Neuronal stem cell (in vitro differentiated cells): ENCODE measurements around the gene SLC35A1.

Experiments used
- DNase-seq: peaks from one replicate; pipeline ENCODE4 v3.0.0-alpha.2; 2013; ENCODE audit warnings: low spot score
- H2AFZ ChIP-seq: one replicate; pipeline ENCODE4 v1.6.1; 2013; ENCODE audit warnings: mild to moderate bottlenecking, low read length, inconsistent platforms
- H2AK5ac ChIP-seq: 2 replicates; pipeline ENCODE4 v1.6.1; 2013; ENCODE audit warnings: low read depth, mild to moderate bottlenecking, inconsistent platforms, low read length, moderate library complexity, mixed read lengths
- H2BK120ac ChIP-seq: 2 replicates; pipeline ENCODE4 v1.6.1; 2013; ENCODE audit warnings: low read depth, mild to moderate bottlenecking, inconsistent platforms, low read length, moderate library complexity, mixed read lengths
- H2BK12ac ChIP-seq: one replicate; pipeline ENCODE4 v1.6.1; 2013; ENCODE audit warnings: low read length, inconsistent platforms
- H2BK15ac ChIP-seq: 2 replicates; pipeline ENCODE4 v1.6.1; 2013; ENCODE audit warnings: mild to moderate bottlenecking, low read length, inconsistent platforms, mixed read lengths
- H2BK5ac ChIP-seq: one replicate; pipeline ENCODE4 v1.6.1; 2013; ENCODE audit warnings: inconsistent platforms, mild to moderate bottlenecking, low read length, moderate library complexity
- H3K14ac ChIP-seq: one replicate; pipeline ENCODE4 v1.6.1; 2013; ENCODE audit warnings: low read length, inconsistent platforms
- H3K18ac ChIP-seq: 2 replicates; pipeline ENCODE4 v1.6.1; 2013; ENCODE audit warnings: low read length, inconsistent platforms
- H3K23ac ChIP-seq: 2 replicates; pipeline ENCODE4 v1.6.1; 2013; ENCODE audit warnings: low read depth, mild to moderate bottlenecking, mixed read lengths, low read length, inconsistent platforms; ENCODE audit not compliant: poor library complexity
- H3K27ac ChIP-seq: replicated peaks from 3 replicates; pipeline ENCODE4 v1.5.1; 2013; ENCODE audit warnings: low read length, inconsistent platforms
- H3K27me3 ChIP-seq, 3 experiments: 2 replicates each; pipeline ENCODE4 v1.6.1; 2013; ENCODE audit warnings: low read length in 3 of 3, mild to moderate bottlenecking in 2 of 3, inconsistent platforms in 1 of 3, low read depth in 1 of 3, mixed read lengths in 1 of 3, moderate library complexity in 1 of 3; ENCODE audit not compliant: control insufficient read depth in 3 of 3, insufficient read depth in 3 of 3
- H3K36me3 ChIP-seq, 2 donors: replicated peaks in 1 of 2; 2 replicates each; pipeline ENCODE4 v1.6.1; 2013; ENCODE audit warnings: low read length in 2 of 2; ENCODE audit not compliant: control insufficient read depth in 2 of 2, insufficient read depth in 2 of 2
- H3K4ac ChIP-seq: 2 replicates; pipeline ENCODE4 v1.6.1; 2013; ENCODE audit warnings: inconsistent platforms, mild to moderate bottlenecking, low read length, moderate library complexity
- H3K4me1 ChIP-seq, 2 donors: 1 replicate in 1 of 2; 2 replicates in 1 of 2; pipeline ENCODE4 v1.6.1; 2013; ENCODE audit warnings: low read length in 2 of 2, low read depth in 1 of 2; ENCODE audit not compliant: control insufficient read depth in 2 of 2, insufficient read depth in 1 of 2
- H3K4me2 ChIP-seq: one replicate; pipeline ENCODE4 v1.6.1; 2013; ENCODE audit warnings: mild to moderate bottlenecking, low read length, inconsistent platforms; ENCODE audit not compliant: insufficient read depth, poor library complexity, severe bottlenecking
- H3K4me3 ChIP-seq, 2 donors: 2 replicates each; pipeline ENCODE4 v1.5.1; 2013; ENCODE audit warnings: low read length in 2 of 2, mild to moderate bottlenecking in 2 of 2, inconsistent platforms in 1 of 2, moderate library complexity in 1 of 2
- H3K79me1 ChIP-seq: one replicate; pipeline ENCODE4 v1.6.1; 2013; ENCODE audit warnings: low read depth, mild to moderate bottlenecking, inconsistent platforms, low read length, moderate library complexity
- H3K9ac ChIP-seq: one replicate; pipeline ENCODE4 v1.6.1; 2013; ENCODE audit warnings: mild to moderate bottlenecking, low read depth, low read length, inconsistent platforms; ENCODE audit not compliant: poor library complexity
- H3K9me3 ChIP-seq, 2 donors: replicated peaks in 1 of 2; 2 replicates each; pipeline versions ENCODE3 to v1.6.1; 2013; ENCODE audit warnings: low read length in 2 of 2, mild to moderate bottlenecking in 2 of 2, inconsistent platforms in 1 of 2, low read depth in 1 of 2, mixed read lengths in 1 of 2, moderate library complexity in 1 of 2; ENCODE audit not compliant: control insufficient read depth in 2 of 2, insufficient read depth in 1 of 2
- H4K8ac ChIP-seq: one replicate; pipeline ENCODE4 v1.6.1; 2013; ENCODE audit warnings: low read depth, mild to moderate bottlenecking, inconsistent platforms, low read length, moderate library complexity
- H4K91ac ChIP-seq: one replicate; pipeline ENCODE4 v1.6.1; 2013; ENCODE audit warnings: low read length, low read depth, mild to moderate bottlenecking, inconsistent platforms; ENCODE audit not compliant: poor library complexity
- WGBS, 2 donors: extraction: QIAGEN DNeasy Blood & Tissue Kit; methylation state at CpG; one replicate each; pipeline ENCODE4 v1.1.7; 2013; ENCODE audit warnings: missing lambda C conversion rate in 2 of 2, mixed read lengths in 1 of 2; ENCODE audit not compliant: insufficient read length in 2 of 2, insufficient replicate concordance in 1 of 2; ENCODE audit errors: extremely low coverage in 2 of 2; 5-methylcytosine and 5-hydroxymethylcytosine counted together

The SLC35A1 gene

DNA sequence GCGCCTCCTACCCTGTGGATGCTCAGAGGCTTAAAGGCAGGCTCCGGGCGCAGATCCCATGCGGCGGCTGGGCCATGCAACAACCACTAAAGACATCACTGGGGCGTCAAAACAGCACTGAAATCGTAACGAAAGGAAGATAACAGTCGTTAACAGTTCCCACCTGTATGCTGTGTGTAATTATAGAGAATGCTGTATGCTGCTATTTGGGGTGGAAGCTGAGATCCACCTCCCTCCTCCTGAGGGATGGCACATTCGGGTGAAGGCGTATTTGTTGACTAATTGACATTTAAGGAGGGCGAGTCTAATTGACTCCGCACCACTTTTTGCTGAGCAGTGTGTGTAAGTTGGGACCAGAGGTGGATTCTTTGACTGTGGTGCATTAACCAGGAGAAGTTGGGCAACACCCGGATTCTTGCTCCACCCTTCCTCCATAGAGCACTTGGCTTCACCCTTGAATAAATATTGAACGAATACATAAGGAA lies 687 bp downstream of the SLC35A1 start:
- Histone ChIP-seq H2AFZ (peak overlapping the region; percentile 96), H3K4me2 (peak overlapping the region; percentile 65), H3K79me1 (no peaks in the 10 kb centered on the region), H3K18ac (peak overlapping the region; percentile 97), H3K4ac (no peak overlapping the region), H4K8ac (no peak overlapping the region), H4K91ac (no peak overlapping the region), H3K36me3 (no peaks in the 10 kb centered on the region), H2BK12ac (no peak overlapping the region), H3K23ac (peak overlapping the region; percentile 62), H2AK5ac (no peak overlapping the region), H3K4me1 (peaks cover 0 to 5% of the 10 kb centered on the region in 2 donors), H3K14ac (no peak overlapping the region), H2BK5ac (no peak overlapping the region), H3K4me3 (peak overlapping the region; percentile 85 to 89), H3K27me3 (peaks cover 0 to 6% (median 0%) of the 10 kb centered on the region in 3 experiments), H2BK120ac (no peak overlapping the region), H3K9ac (peak overlapping the region; percentile 96), H3K9me3 (no peaks in the 10 kb centered on the region), H3K27ac (peak overlapping the region; percentile 50), H2BK15ac (no peak overlapping the region)
- no CpG with 5 or more reads among the region's 15 CpGs for WGBS, 2 donors
- no peak for DNase-seq

GRCh38 chr6:87481931-87482330 lies 9.2 kb downstream of the SLC35A1 start:
- Histone ChIP-seq H2AFZ (no peak overlapping the region), H2AK5ac (no peak overlapping the region), H4K8ac (no peak overlapping the region), H3K4ac (no peak overlapping the region), H2BK120ac (no peak overlapping the region), H3K36me3 (peaks cover 1 to 4% of the 10 kb centered on the region in 2 donors), H3K4me1 (no peaks in the 10 kb centered on the region), H3K23ac (no peak overlapping the region), H3K27ac (no peak overlapping the region), H2BK12ac (no peak overlapping the region), H2BK15ac (no peak overlapping the region), H3K27me3 (no peaks in the 10 kb centered on the region), H3K4me3 (no peak overlapping the region), H3K14ac (no peak overlapping the region), H2BK5ac (no peak overlapping the region), H3K9ac (no peak overlapping the region), H3K4me2 (no peak overlapping the region), H3K18ac (no peak overlapping the region), H4K91ac (no peak overlapping the region), H3K9me3 (peaks cover 1 to 8% of the 10 kb centered on the region in 2 donors), H3K79me1 (no peaks in the 10 kb centered on the region)
- WGBS, 2 donors, result no CpG with 5 or more reads among the region's 3 CpGs
- DNase-seq, result no peak

DNA sequence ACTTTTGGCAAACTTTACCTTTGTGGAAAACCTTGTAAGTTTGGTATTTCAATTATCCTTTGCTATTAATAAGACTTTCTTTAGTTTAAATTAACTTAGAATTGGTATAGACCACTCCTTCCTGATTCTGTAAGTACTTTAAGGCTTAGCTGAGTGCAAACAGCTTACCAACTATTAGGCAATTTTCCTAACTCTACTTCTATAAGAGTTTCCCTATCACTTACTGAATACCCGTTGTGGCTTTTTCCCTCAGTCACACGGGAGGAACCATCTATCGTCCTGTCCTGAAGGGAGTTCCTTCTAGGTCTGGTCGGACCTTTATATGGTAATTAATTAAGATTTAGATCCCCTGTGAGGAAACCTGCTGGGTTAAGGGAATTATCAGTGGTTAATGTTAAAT lies 9.6 kb downstream of the SLC35A1 start:
- Histone ChIP-seq H4K8ac (no peak overlapping the region), H3K4me2 (no peak overlapping the region), H3K23ac (no peak overlapping the region), H3K18ac (no peak overlapping the region), H3K79me1 (no peaks in the 10 kb centered on the region), H3K4me3 (no peak overlapping the region), H3K14ac (no peak overlapping the region), H4K91ac (no peak overlapping the region), H3K9me3 (peaks cover 1 to 8% of the 10 kb centered on the region in 2 donors), H3K27ac (no peak overlapping the region), H3K36me3 (peaks cover 1 to 4% of the 10 kb centered on the region in 2 donors), H2BK5ac (no peak overlapping the region), H2BK15ac (no peak overlapping the region), H3K27me3 (no peaks in the 10 kb centered on the region), H2BK12ac (no peak overlapping the region), H2AK5ac (no peak overlapping the region), H3K4me1 (peaks cover 0 to 2% of the 10 kb centered on the region in 2 donors), H3K9ac (no peak overlapping the region), H2BK120ac (no peak overlapping the region), H2AFZ (no peak overlapping the region), H3K4ac (no peak overlapping the region)
- no CpG with 5 or more reads among the region's 4 CpGs for WGBS, 2 donors
- DNase-seq, result no peak

DNA sequence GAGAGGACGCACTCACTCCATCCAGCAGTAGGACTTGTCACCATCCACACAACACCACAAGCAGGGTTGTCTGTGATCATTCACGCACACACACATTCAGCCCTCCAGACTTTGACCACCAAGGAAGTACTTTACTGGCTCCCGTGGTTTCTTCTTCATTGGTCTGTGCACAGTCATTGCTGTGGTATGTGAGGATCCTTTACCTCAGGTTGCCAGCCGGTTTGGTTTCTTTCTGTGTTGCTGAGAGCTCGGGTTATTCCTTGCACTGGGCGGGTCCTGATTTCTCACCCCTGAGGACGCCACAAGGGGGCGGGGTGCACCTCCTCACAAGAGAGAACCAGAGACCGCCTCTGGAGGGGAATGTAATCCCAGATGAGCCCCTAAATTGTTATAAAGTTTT lies 11.2 kb downstream of the SLC35A1 start:
- Histone ChIP-seq H3K36me3 (peaks cover 1 to 4% of the 10 kb centered on the region in 2 donors), H3K27me3 (no peaks in the 10 kb centered on the region), H2AK5ac (no peak overlapping the region), H2BK15ac (no peak overlapping the region), H4K91ac (no peak overlapping the region), H3K9ac (no peak overlapping the region), H3K4ac (no peak overlapping the region), H3K4me2 (no peak overlapping the region), H2BK12ac (no peak overlapping the region), H3K4me3 (no peak overlapping the region), H2BK120ac (no peak overlapping the region), H3K27ac (no peak overlapping the region), H3K4me1 (peaks cover 0 to 5% of the 10 kb centered on the region in 2 donors), H3K14ac (no peak overlapping the region), H3K18ac (no peak overlapping the region), H4K8ac (no peak overlapping the region), H2AFZ (no peak overlapping the region), H2BK5ac (no peak overlapping the region), H3K79me1 (no peaks in the 10 kb centered on the region), H3K9me3 (peaks cover 1 to 8% of the 10 kb centered on the region in 2 donors), H3K23ac (no peak overlapping the region)
- peak; percentile 11 for DNase-seq
- no CpG with 5 or more reads among the region's 9 CpGs for whole genome bisulfite sequencing, 2 donors
